GM06990 (cell line): ENCODE results near the gene CHMP6.
A peak's percentile ranks its signal among the peaks of the same experiment; 100 is the strongest.

ENCODE experiments used
- DNase-seq: peaks from one replicate; pipeline ENCODE4 v3.0.0-alpha.2; 2011; ENCODE audit not compliant: insufficient read length; ENCODE audit errors: extremely low read depth
- H3K27me3 ChIP-seq: replicated peaks from 2 replicates; pipeline ENCODE4 v1.6.0; 2011; ENCODE audit warnings: low read length; ENCODE audit not compliant: control insufficient read depth, insufficient read depth
- H3K36me3 ChIP-seq: 2 replicates; pipeline ENCODE4 v1.5.1; 2011; ENCODE audit warnings: low read length; ENCODE audit not compliant: control insufficient read depth, insufficient read depth
- H3K4me3 ChIP-seq: replicated peaks from 2 replicates; pipeline ENCODE4 v1.5.1; 2011; ENCODE audit warnings: low read depth, mild to moderate bottlenecking, control low read depth, low read length
- TF ChIP-seq, protein P1 (sequence below): IDR thresholded peaks from 2 replicates; pipeline ENCODE4 v1.5.1; 2011; ENCODE audit warnings: low read length, control low read depth, mild to moderate bottlenecking, inconsistent platforms; ENCODE audit not compliant: insufficient read depth, poor library complexity, severe bottlenecking

CHMP6 gene

DNA sequence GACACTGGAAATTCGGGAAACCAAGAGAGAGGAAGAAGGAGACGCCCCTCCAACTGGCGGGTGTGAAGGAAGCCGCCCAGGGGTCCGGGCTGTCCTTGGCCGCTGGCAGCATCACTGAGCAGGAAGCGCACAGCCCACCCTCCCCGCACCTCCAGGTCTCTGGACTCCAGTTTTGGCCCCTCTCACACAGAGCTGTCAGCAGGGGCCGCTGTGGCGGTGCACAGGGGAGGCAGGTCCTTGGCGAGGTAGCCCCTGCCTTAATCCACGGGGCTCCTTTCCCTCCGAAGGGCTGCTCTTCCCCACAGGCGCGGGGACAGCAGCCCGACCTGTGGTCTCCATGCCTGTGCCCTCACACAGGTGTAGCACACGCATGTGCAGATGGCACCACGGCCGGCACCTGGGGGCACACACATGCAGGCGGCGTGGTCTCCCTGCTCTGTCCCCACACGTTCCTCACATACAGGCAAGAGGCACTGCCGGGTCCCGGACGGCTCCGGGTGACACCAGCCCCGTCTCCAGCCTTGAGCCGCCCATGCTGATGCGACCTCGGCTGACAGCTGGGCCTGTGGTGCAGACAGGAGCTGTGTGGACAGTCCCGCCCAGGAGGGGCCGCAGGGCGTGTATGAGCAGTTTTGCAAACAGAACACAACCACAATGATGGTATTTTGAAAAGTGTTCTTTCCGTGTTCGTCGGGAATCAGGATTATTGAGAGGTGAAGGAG, 26.6 kb upstream of the CHMP6 start:
- Histone ChIP-seq H3K36me3 (peaks cover 5% of the 10 kb centered on the region), H3K4me3 (no peak overlapping the region), H3K27me3 (no peaks in the 10 kb centered on the region)
- TF ChIP-seq, protein P1, sequence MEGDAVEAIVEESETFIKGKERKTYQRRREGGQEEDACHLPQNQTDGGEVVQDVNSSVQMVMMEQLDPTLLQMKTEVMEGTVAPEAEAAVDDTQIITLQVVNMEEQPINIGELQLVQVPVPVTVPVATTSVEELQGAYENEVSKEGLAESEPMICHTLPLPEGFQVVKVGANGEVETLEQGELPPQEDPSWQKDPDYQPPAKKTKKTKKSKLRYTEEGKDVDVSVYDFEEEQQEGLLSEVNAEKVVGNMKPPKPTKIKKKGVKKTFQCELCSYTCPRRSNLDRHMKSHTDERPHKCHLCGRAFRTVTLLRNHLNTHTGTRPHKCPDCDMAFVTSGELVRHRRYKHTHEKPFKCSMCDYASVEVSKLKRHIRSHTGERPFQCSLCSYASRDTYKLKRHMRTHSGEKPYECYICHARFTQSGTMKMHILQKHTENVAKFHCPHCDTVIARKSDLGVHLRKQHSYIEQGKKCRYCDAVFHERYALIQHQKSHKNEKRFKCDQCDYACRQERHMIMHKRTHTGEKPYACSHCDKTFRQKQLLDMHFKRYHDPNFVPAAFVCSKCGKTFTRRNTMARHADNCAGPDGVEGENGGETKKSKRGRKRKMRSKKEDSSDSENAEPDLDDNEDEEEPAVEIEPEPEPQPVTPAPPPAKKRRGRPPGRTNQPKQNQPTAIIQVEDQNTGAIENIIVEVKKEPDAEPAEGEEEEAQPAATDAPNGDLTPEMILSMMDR: no peak
- no peak for DNase-seq

DNA sequence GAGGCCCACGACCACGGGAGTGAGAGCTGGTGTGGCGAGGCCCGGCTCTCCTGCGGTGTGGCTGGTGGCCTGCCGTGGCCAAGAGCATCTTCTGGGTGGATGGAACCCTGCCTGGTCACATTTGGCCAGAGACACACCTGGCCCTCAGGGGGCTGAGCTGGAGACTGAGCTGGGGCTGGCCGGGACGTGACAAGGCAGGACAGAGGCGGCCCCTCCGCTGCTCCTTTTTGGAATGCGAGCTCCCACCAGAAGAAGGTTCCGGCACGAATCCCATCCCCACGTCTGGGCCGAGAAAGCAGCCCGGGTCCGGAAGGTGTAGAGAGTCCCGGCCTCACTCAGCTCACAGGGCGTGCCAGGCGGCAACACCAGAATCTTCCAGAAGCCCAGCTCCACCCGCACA, 26.0 kb upstream of the CHMP6 start:
- H3K27me3 ChIP-seq: no peaks in the 10 kb centered on the region
- peaks cover 5% of the 10 kb centered on the region for H3K36me3 ChIP-seq
- DNase-seq: peak; percentile 8
- H3K4me3 ChIP-seq: no peak overlapping the region
- TF ChIP-seq, protein P1: no peak

DNA sequence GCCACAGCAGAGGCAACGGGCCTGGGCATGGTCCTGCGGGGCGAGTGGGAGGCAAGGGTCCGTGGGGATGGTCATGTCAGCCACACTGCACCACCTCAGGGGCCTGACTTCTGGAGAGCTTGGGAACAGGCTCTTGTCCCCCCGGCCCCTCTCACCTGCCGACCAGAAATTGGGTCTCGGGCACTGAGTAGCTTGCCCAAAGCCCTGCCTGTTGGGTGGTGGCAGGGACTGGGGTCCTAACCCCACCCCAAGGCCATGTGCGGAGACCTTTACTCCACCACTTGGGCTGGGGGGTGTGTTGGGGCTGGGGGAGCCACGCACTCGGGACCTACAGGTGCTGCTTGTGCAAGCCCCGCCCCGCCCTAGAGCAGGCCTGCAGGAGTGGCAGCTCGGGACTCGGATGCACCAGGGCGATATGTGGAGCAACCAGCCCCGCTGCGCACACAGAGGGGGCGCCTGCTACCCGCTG, 24.2 kb upstream of the CHMP6 start:
- TF ChIP-seq, protein P1: no peak
- peak; percentile 12 for DNase-seq
- H3K36me3 ChIP-seq: peaks cover 5% of the 10 kb centered on the region
- no peaks in the 10 kb centered on the region for H3K27me3 ChIP-seq
- H3K4me3 ChIP-seq: no peak overlapping the region

DNA sequence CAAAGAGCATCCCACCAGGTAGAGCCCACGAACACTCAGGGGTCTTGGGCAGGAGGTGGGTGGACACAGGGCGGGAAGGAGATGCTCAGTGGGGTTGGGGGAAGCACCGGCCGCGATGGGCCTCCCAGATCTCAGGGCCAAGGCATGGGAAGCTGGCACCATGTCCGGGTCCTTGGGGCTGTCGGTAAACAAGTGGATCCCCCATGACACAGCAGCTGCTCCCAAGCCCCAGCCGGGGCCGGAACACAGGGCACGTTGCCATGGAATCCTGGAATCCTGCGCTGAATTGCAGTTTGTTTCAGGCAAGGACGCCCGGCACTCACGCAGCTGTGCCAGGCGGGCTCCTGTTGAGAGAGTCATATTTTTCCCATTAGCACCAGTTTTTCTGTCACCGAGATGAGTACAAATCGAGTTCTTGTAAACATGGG, 23.0 kb upstream of the CHMP6 start:
- H3K4me3 ChIP-seq: no peak overlapping the region
- no peaks in the 10 kb centered on the region for H3K27me3 ChIP-seq
- peak; percentile 2 for DNase-seq
- TF ChIP-seq, protein P1: no peak
- peaks cover 5% of the 10 kb centered on the region for H3K36me3 ChIP-seq

DNA sequence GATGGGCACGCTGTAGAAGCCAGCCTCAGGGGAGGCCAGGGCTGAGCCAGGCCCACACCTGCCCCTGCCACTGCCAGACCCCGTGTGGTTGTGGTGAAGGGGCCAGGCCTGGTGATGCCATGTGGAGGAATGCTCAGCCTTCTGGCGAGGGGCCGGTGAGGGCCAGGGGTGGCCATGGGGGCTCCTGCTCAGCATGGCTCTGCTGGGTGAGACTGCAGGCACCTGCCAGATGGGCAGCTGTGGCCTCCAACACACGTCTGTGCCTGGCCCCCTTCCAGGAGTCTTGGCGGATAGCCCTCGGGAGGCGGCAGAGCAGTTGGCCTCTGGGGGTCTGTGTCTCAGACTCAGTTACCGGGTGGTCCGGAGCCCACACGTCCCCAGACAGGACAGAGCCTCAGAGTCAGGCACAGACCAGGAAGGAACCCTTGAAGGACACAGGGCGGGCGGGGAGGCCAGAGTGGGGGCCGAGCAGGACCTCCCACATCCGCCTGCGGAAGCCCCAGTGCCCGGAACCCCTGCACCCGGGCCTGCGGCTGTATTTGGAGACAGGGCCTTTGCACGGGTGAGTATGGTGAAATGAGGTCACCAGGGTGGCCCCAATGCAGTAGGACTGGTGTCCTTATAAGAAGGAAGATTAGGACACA, 22.5 kb upstream of the CHMP6 start:
- TF ChIP-seq, protein P1: no peak
- H3K36me3 ChIP-seq: peaks cover 5% of the 10 kb centered on the region
- no peak overlapping the region for H3K4me3 ChIP-seq
- H3K27me3 ChIP-seq: no peaks in the 10 kb centered on the region
- DNase-seq: peak; percentile 20
